GM12892 (cell line): ENCODE measurements around the gene MAML1.

ENCODE experiments used
- POLR2A ChIP-seq: IDR thresholded peaks from 2 replicates; pipeline ENCODE4 v1.6.1; 2011; ENCODE audit warnings: low read depth, low read length, control low read depth
- POLR2AphosphoS5 ChIP-seq: IDR thresholded peaks from 2 replicates; pipeline ENCODE4 v1.6.1; 2011; ENCODE audit warnings: low read depth, low read length, control low read depth

DNA sequence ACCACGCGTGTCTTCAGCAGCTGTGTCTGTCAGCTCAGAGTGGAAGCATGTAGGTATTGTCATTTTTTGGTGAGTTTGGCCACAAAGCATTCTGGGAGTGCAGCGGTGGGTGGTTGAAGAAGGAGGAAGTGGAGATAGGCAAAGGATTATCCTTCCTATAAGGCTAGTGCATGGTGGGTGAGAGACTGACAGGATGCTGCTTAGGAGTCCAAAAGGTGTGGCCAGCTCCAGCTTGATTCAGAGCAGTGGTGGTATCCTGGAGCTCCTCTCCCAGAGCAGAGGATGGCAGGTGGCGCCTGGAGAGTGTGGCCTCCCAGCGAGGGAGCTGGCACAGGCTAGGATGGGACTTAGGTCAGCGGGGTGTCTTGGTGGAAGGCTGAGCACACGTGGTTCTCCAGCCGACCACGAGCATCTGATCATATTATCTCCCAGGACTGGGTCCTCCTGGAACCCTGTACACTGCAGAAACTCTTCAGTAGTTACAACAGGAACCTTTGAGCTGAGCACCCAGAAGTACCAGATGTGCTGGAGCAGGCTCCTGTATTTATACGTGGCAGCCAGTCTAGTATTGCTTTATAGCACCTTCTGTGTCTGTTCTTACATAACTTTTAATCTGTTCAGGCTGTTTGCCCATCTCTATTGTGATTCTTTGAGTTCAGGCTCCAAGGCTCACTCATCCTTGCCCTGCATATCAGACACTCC, 29.6 kb downstream of the MAML1 start:
- TF ChIP-seq POLR2AphosphoS5: no peak
- TF ChIP-seq POLR2A: no peak
